Hepatocyte (in vitro differentiated cells): Measurements from ENCODE around the gene LGI4. TPM values are rescaled to one million over a fixed set of nuclear protein-coding genes. Genes with fewer than 3 reads are reported as not detected.

Experiments
- DNase-seq: peaks from one replicate; pipeline ENCODE4 v3.0.0-alpha.2; 2016; ENCODE audit warnings: low spot score
- H2AFZ ChIP-seq: fragments of 200-600 bp; sonication (generic); 2 replicates; pipeline ENCODE4 v1.6.0; 2016; ENCODE audit warnings: antibody characterized with exemption, mild to moderate bottlenecking
- H3K27ac ChIP-seq: fragments of 200-600 bp; sonication (generic); 2 replicates; pipeline ENCODE4 v1.5.1; 2016; ENCODE audit warnings: mild to moderate bottlenecking
- H3K27me3 ChIP-seq: fragments of 200-600 bp; sonication (generic); 2 replicates; pipeline ENCODE4 v1.6.1; 2016
- H3K36me3 ChIP-seq: fragments of 200-600 bp; sonication (generic); replicated peaks from 2 replicates; pipeline ENCODE4 v1.5.1; 2016; ENCODE audit warnings: low read depth; ENCODE audit not compliant: insufficient read depth
- H3K4me1 ChIP-seq: fragments of 200-600 bp; sonication (generic); 2 replicates; pipeline ENCODE4 v1.5.1; 2016; ENCODE audit warnings: mild to moderate bottlenecking, moderate library complexity; ENCODE audit not compliant: insufficient read depth
- H3K4me2 ChIP-seq: fragments of 200-600 bp; sonication (generic); 2 replicates; pipeline ENCODE4 v1.6.0; 2016
- H3K4me3 ChIP-seq: fragments of 200-600 bp; sonication (generic); 2 replicates; pipeline ENCODE4 v1.5.1; 2016; ENCODE audit warnings: mild to moderate bottlenecking
- H3K79me2 ChIP-seq: fragments of 200-600 bp; sonication (generic); 2 replicates; pipeline ENCODE4 v1.6.0; 2017; ENCODE audit warnings: mild to moderate bottlenecking
- H3K9me2 ChIP-seq: fragments of 200-600 bp; sonication (generic); replicated peaks from 2 replicates; pipeline ENCODE4 v1.6.0; 2017; ENCODE audit warnings: mild to moderate bottlenecking; ENCODE audit not compliant: insufficient read depth
- H3K9me3 ChIP-seq: fragments of 200-600 bp; sonication (generic); 2 replicates; pipeline ENCODE4 v1.5.1; 2016; ENCODE audit warnings: low read depth, mild to moderate bottlenecking
- H4K20me1 ChIP-seq: fragments of 200-600 bp; sonication (generic); 2 replicates; pipeline ENCODE4 v1.6.0; 2016; ENCODE audit warnings: mild to moderate bottlenecking; ENCODE audit not compliant: insufficient read depth, poor library complexity, severe bottlenecking
- EZH2 ChIP-seq: fragments of 200-600 bp; sonication (generic); IDR thresholded peaks from 2 replicates; pipeline ENCODE4 v1.6.1; 2016; ENCODE audit warnings: antibody characterized with exemption, mild to moderate bottlenecking, borderline replicate concordance
- EZH2phosphoT487 ChIP-seq: fragments of 200-600 bp; sonication (generic); IDR thresholded peaks from one replicate; pipeline ENCODE4 v1.6.1; 2018; ENCODE audit warnings: antibody characterized with exemption, mild to moderate bottlenecking, low read depth, moderate library complexity; ENCODE audit not compliant: unreplicated experiment, severe bottlenecking
- WGBS: methylation state at CpG from one replicate; pipeline ENCODE4 v1.1.6; 2016; ENCODE audit warnings: low lambda C conversion rate; ENCODE audit errors: missing lambda C conversion rate; 5-methylcytosine and 5-hydroxymethylcytosine counted together
- polyA plus RNA-seq: library from polyadenylated mRNA; unstranded; fragments of >200 nt; fragmentation: Nextera tagmentation; extraction: Ambion mirVana; gene quantifications from 2 replicates; pipeline ENCODE4 v1.2.1, GENCODE V29; 2016
- total RNA-seq: library from RNA; depleted of rRNA; stranded (reverse); fragments of >200 nt; gene quantifications from 2 replicates; pipeline ENCODE4 v1.2.3, GENCODE V29; 2014
- TF ChIP-seq, protein P1 (sequence below): fragments of 200-600 bp; sonication (generic); IDR thresholded peaks from 2 replicates; pipeline ENCODE4 v1.5.1; 2016; ENCODE audit warnings: antibody characterized with exemption, mild to moderate bottlenecking; ENCODE audit not compliant: poor library complexity

The LGI4 gene
- total and polyA plus RNA-seq, 2 experiments from 2014 or later: 5.2 to 6.3 TPM

DNA sequence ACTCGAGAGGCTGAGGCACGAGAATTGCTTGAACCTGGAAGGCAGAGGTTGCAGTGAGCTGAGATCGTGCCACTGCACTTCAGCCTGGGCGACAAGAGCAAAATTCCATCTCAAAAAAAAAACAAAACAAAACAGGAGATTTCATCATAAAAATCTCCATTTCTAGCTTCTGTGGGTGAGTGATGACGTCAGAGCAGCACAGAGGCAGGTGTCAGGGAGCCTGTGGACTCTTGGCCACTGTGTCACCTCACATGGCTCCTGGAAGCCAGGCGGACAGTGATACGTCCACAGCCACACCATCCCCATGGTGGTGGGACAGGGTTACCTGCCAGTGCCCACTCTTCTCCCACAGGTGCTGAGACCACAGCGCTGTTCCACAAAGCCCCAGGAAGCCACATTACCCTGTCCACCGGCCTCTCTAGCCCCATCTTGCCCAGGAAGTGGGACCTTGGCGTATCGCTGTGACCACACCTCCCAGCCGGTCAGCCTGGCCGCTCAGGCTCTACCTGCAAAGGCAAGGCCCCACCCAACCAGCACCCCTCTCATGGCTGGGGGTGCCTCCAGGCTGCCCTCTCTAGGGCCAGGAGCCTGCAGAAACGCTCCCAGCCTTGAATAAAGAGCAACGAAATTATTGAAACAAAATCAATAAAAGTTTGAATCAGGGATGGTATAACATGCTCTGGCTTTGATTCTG lies 21.7 kb downstream of the LGI4 start:
- Histone ChIP-seq H2AFZ (no peak overlapping the region), H3K27me3 (no peaks in the 10 kb centered on the region), H3K79me2 (peaks cover 17% of the 10 kb centered on the region), H3K9me2 (no peaks in the 10 kb centered on the region), H3K4me1 (peaks cover under 1% of the 10 kb centered on the region), H3K36me3 (no peaks in the 10 kb centered on the region), H4K20me1 (no peaks in the 10 kb centered on the region), H3K4me3 (no peak overlapping the region), H3K27ac (no peak overlapping the region), H3K4me2 (no peak overlapping the region), H3K9me3 (no peaks in the 10 kb centered on the region)
- WGBS: 92% methylated on average over 15 of the region's 15 CpGs
- TF ChIP-seq EZH2phosphoT487 (no peak), EZH2 (no peak)
- TF ChIP-seq, protein P1, sequence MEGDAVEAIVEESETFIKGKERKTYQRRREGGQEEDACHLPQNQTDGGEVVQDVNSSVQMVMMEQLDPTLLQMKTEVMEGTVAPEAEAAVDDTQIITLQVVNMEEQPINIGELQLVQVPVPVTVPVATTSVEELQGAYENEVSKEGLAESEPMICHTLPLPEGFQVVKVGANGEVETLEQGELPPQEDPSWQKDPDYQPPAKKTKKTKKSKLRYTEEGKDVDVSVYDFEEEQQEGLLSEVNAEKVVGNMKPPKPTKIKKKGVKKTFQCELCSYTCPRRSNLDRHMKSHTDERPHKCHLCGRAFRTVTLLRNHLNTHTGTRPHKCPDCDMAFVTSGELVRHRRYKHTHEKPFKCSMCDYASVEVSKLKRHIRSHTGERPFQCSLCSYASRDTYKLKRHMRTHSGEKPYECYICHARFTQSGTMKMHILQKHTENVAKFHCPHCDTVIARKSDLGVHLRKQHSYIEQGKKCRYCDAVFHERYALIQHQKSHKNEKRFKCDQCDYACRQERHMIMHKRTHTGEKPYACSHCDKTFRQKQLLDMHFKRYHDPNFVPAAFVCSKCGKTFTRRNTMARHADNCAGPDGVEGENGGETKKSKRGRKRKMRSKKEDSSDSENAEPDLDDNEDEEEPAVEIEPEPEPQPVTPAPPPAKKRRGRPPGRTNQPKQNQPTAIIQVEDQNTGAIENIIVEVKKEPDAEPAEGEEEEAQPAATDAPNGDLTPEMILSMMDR: no peak
- DNase-seq: no peak

GRCh38 chr19:35110974-35111373 lies 23.9 kb downstream of the LGI4 start:
- no peak for DNase-seq
- TF ChIP-seq EZH2phosphoT487: no peak
- TF ChIP-seq, protein P1: no peak
- TF ChIP-seq EZH2: no peak
- 66% methylated on average over 5 of the region's 9 CpGs for WGBS
- Histone ChIP-seq H4K20me1 (no peaks in the 10 kb centered on the region), H3K4me3 (no peak overlapping the region), H3K27ac (no peak overlapping the region), H3K4me1 (no peaks in the 10 kb centered on the region), H3K36me3 (no peaks in the 10 kb centered on the region), H3K4me2 (no peak overlapping the region), H3K9me3 (no peaks in the 10 kb centered on the region), H2AFZ (no peak overlapping the region), H3K79me2 (peaks cover 3% of the 10 kb centered on the region), H3K9me2 (no peaks in the 10 kb centered on the region), H3K27me3 (no peaks in the 10 kb centered on the region)

DNA sequence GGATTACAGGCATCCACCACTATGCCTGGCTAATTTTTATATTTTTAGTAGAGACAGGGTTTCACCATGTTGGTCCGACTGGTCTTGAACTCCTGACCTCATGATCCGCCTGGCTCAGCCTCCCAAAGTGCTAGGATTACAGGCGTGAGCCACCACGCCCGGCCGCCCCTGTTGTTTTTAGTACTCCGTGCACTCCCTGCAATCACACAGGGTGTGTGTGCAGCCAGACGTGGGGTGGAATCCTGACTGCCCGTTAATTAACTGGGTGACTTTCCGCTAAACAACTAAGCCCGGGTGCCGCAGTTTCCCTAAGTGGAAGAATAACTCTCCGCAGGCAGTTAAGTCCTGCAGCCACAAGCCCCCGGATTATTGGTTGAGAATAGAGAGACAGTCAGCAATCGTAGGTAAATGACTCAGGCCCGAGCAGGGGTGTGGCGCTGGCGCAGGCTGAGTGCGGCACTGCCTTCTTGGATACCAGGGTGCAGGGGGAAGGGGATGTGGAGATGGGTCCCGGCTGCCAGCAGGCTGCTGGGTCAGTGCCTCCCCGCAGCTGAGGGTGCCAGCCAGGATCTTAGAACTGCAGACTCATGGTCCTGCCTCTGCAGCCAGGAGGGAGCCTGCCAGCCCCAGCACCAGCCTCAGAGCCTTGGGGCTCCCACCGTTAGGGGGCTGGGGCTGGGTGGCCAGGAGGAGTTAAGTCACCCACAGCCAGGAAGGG lies 25.3 kb downstream of the LGI4 start:
- no peak for DNase-seq
- H3K27ac ChIP-seq: no peak overlapping the region
- H2AFZ ChIP-seq: no peak overlapping the region

More for the DNA sequence above, 25.3 kb downstream of the LGI4 start:
- WGBS: 79% methylated on average over 22 of the region's 22 CpGs
- H3K9me3 ChIP-seq: no peaks in the 10 kb centered on the region
- H3K4me2 ChIP-seq: no peak overlapping the region
- no peaks in the 10 kb centered on the region for H3K79me2 ChIP-seq
- H3K27me3 ChIP-seq: no peaks in the 10 kb centered on the region
- H4K20me1 ChIP-seq: no peaks in the 10 kb centered on the region
- H3K4me3 ChIP-seq: no peak overlapping the region
- TF ChIP-seq, protein P1: no peak
- no peak for TF ChIP-seq EZH2phosphoT487
- TF ChIP-seq EZH2: no peak
- no peaks in the 10 kb centered on the region for H3K36me3 ChIP-seq
- H3K9me2 ChIP-seq: no peaks in the 10 kb centered on the region
- no peaks in the 10 kb centered on the region for H3K4me1 ChIP-seq
